GM23338 (cell line): ENCODE data around the gene PCMT1. TPM values are rescaled to one million over a fixed set of nuclear protein-coding genes. Genes with fewer than 3 reads are reported as not detected.

Experiments
- ATAC-seq: fragments of 200-7000 bp; cut with Tn5 transposase; 3 replicates; pipeline ENCODE4 v1.9.1; 2020
- DNase-seq: peaks from one replicate; pipeline ENCODE4 v3.0.0-alpha.2; 2015; ENCODE audit warnings: low spot score
- H2AFZ ChIP-seq: fragments of 200-600 bp; sonication (generic); 2 replicates; pipeline ENCODE4 v1.8.0; 2016; ENCODE audit warnings: antibody characterized with exemption, mild to moderate bottlenecking, moderate library complexity
- H3F3A ChIP-seq: fragments of 200-600 bp; sonication (generic); replicated peaks from 2 replicates; pipeline ENCODE4 v1.8.0; 2017; ENCODE audit warnings: antibody characterized with exemption, mixed run types, low read depth
- H3K27ac ChIP-seq: fragments of 200-600 bp; sonication (generic); 2 replicates; pipeline ENCODE4 v1.6.1; 2016; ENCODE audit warnings: low read depth
- H3K27me3 ChIP-seq: fragments of 200-600 bp; sonication (generic); 2 replicates; pipeline ENCODE4 v1.8.0; 2016; ENCODE audit warnings: mild to moderate bottlenecking, mixed run types, moderate library complexity; ENCODE audit not compliant: insufficient read depth
- H3K36me3 ChIP-seq: fragments of 200-600 bp; sonication (generic); 2 replicates; pipeline ENCODE4 v1.8.0; 2016; ENCODE audit warnings: mild to moderate bottlenecking; ENCODE audit not compliant: insufficient read depth
- H3K4me1 ChIP-seq: fragments of 200-600 bp; sonication (generic); 2 replicates; pipeline ENCODE4 v1.8.0; 2016; ENCODE audit warnings: mild to moderate bottlenecking, moderate library complexity; ENCODE audit not compliant: insufficient read depth
- H3K4me2 ChIP-seq: fragments of 200-600 bp; sonication (generic); 2 replicates; pipeline ENCODE4 v1.7.1; 2017; ENCODE audit warnings: mixed run types
- H3K4me3 ChIP-seq: fragments of 200-600 bp; sonication (generic); 2 replicates; pipeline ENCODE4 v1.6.1; 2016; ENCODE audit warnings: mixed run types
- H3K79me2 ChIP-seq: fragments of 200-600 bp; sonication (generic); replicated peaks from 2 replicates; pipeline ENCODE4 v1.8.0; 2017; ENCODE audit warnings: mild to moderate bottlenecking; ENCODE audit not compliant: insufficient read depth
- H3K9me2 ChIP-seq: fragments of 200-600 bp; sonication (generic); 2 replicates; pipeline ENCODE4 v1.8.0; 2017; ENCODE audit not compliant: insufficient read depth
- H4K20me1 ChIP-seq: fragments of 200-600 bp; sonication (generic); replicated peaks from 2 replicates; pipeline ENCODE4 v1.8.0; 2017; ENCODE audit warnings: mild to moderate bottlenecking; ENCODE audit not compliant: insufficient read depth
- H3K27ac Mint-ChIP-seq: 2 replicates; pipeline ENCODE4 v1.8.0; 2020; ENCODE audit warnings: inconsistent platforms, mild to moderate bottlenecking, moderate library complexity, mixed read lengths
- H3K27me3 Mint-ChIP-seq: 3 replicates; pipeline ENCODE4 v1.8.0; 2022; ENCODE audit warnings: low read depth, mild to moderate bottlenecking, moderate library complexity, mixed read lengths, inconsistent platforms; ENCODE audit not compliant: insufficient read depth, poor library complexity
- H3K36me3 Mint-ChIP-seq: 3 replicates; pipeline ENCODE4 v1.8.0; 2021; ENCODE audit warnings: low read depth, mild to moderate bottlenecking, inconsistent platforms, moderate library complexity, mixed read lengths
- H3K4me1 Mint-ChIP-seq: 3 replicates; pipeline ENCODE4 v1.8.0; 2020; ENCODE audit warnings: mild to moderate bottlenecking, inconsistent platforms, mixed read lengths
- H3K4me3 Mint-ChIP-seq: 3 replicates; pipeline ENCODE4 v1.8.0; 2021; ENCODE audit warnings: moderate library complexity, mild to moderate bottlenecking, inconsistent platforms, mixed read lengths
- H3K9me3 Mint-ChIP-seq: 3 replicates; pipeline ENCODE4 v1.8.0; 2020; ENCODE audit warnings: moderate library complexity, mild to moderate bottlenecking, inconsistent platforms, mixed read lengths
- CREB1 ChIP-seq: fragments of 250-450 bp; sonication (Bioruptor Pico); IDR thresholded peaks from 2 replicates; pipeline ENCODE4 v1.5.0; 2020; ENCODE audit warnings: low read depth, mild to moderate bottlenecking, moderate library complexity
- CTCF ChIP-seq, 2 experiments: fragments of 200-600 bp in 1 of 2; sonication (generic) in 1 of 2; conservative IDR thresholded peaks; 2 replicates each; pipeline versions ENCODE4 v1.5.1 to v1.6.1; 2016 to 2017; ENCODE audit warnings: antibody characterized with exemption in 2 of 2, low read depth in 2 of 2, mild to moderate bottlenecking in 2 of 2, moderate library complexity in 1 of 2
- ETS1 ChIP-seq: IDR thresholded peaks from 2 replicates; pipeline ENCODE4 v1.6.1; 2016; ENCODE audit warnings: antibody characterized with exemption
- EZH2 ChIP-seq: fragments of 200-600 bp; sonication (generic); IDR thresholded peaks from one replicate; pipeline ENCODE4 v1.8.0; 2017; ENCODE audit warnings: antibody characterized with exemption, mild to moderate bottlenecking, low read depth; ENCODE audit not compliant: unreplicated experiment
- EZH2phosphoT487 ChIP-seq: fragments of 200-600 bp; sonication (generic); IDR thresholded peaks from one replicate; pipeline ENCODE4 v1.8.1; 2018; ENCODE audit warnings: antibody characterized with exemption; ENCODE audit not compliant: unreplicated experiment
- JUNB ChIP-seq: IDR thresholded peaks from one replicate; pipeline ENCODE4 v1.6.1; 2016; ENCODE audit warnings: antibody characterized with exemption; ENCODE audit not compliant: unreplicated experiment
- NANOG ChIP-seq: IDR thresholded peaks from 2 replicates; pipeline ENCODE4 v1.6.1; 2016; ENCODE audit warnings: antibody characterized with exemption, borderline replicate concordance
- POLR2AphosphoS5 ChIP-seq: IDR thresholded peaks from 2 replicates; pipeline ENCODE4 v1.6.1; 2016; ENCODE audit warnings: antibody characterized with exemption, low read depth
- REST ChIP-seq: IDR thresholded peaks from one replicate; pipeline ENCODE4 v1.6.1; 2018; ENCODE audit warnings: antibody characterized with exemption; ENCODE audit not compliant: unreplicated experiment
- STAT1 ChIP-seq: IDR thresholded peaks from one replicate; pipeline ENCODE4 v1.6.1; 2016; ENCODE audit warnings: antibody characterized with exemption; ENCODE audit not compliant: unreplicated experiment
- ZNF114 ChIP-seq: fragments of 250-450 bp; sonication (Bioruptor Pico); IDR thresholded peaks from 2 replicates; pipeline ENCODE4 v1.5.0; 2020; ENCODE audit warnings: mild to moderate bottlenecking, moderate library complexity
- ZNF331 ChIP-seq: fragments of 250-450 bp; sonication (Bioruptor Pico); IDR thresholded peaks from 2 replicates; pipeline ENCODE4 v1.5.0; 2020; ENCODE audit warnings: low read depth, mild to moderate bottlenecking, moderate library complexity
- ZNF462 ChIP-seq: fragments of 250-450 bp; sonication (Bioruptor Pico); IDR thresholded peaks from 2 replicates; pipeline ENCODE4 v1.5.0; 2020; ENCODE audit warnings: mild to moderate bottlenecking, moderate library complexity
- polyA plus RNA-seq: library from polyadenylated mRNA; unstranded; fragments of >200 nt; fragmentation: Nextera tagmentation; extraction: Ambion mirVana; gene quantifications from 2 replicates; pipeline ENCODE4 v1.2.1, GENCODE V29; 2016
- total RNA-seq: library from RNA; depleted of rRNA; stranded (reverse); fragments of >200 nt; shearing (Covaris generic); gene quantifications from 2 replicates; pipeline ENCODE4 v1.2.3, GENCODE V29; 2014

PCMT1 gene
- total and polyA plus RNA-seq, 2 experiments from 2014 or later = 87.6 to 168 TPM

GRCh38 chr6:149728499-149729234, 20.9 kb upstream of the PCMT1 start:
- Mint-ChIP-seq H3K27ac (no peak overlapping the region), H3K9me3 (no peaks in the 10 kb centered on the region), H3K4me3 (no peak overlapping the region), H3K4me1 (no peaks in the 10 kb centered on the region), H3K36me3 (peaks cover 62% of the 10 kb centered on the region), H3K27me3 (no peaks in the 10 kb centered on the region)
- H4K20me1 ChIP-seq = no peaks in the 10 kb centered on the region; the same call in 1 of the 2 replicates
- peaks cover 53% of the 10 kb centered on the region for H3K36me3 ChIP-seq
- no peak for DNase-seq
- H3K27me3 ChIP-seq = no peaks in the 10 kb centered on the region
- no peaks in the 10 kb centered on the region for H3K9me2 ChIP-seq
- TF ChIP-seq ZNF462 (CRISPR knock-in tag) = no peak
- TF ChIP-seq REST = no peak
- TF ChIP-seq EZH2phosphoT487 = no peak
- TF ChIP-seq POLR2AphosphoS5 = no peak
- no peak for TF ChIP-seq ZNF331 (CRISPR knock-in tag)
- TF ChIP-seq ETS1 = no peak
- no peak for TF ChIP-seq STAT1
- no peak for TF ChIP-seq EZH2
- no peak for TF ChIP-seq CTCF (conservative IDR thresholded peaks at IDR 0.05; ENCODE audit: low read depth in 2 of 2)
- TF ChIP-seq NANOG = no peak
- no peak for TF ChIP-seq CREB1 (CRISPR knock-in tag)
- TF ChIP-seq ZNF114 = no peak
- no peak for TF ChIP-seq JUNB
- no peaks in the 10 kb centered on the region for H3K4me1 ChIP-seq
- ATAC-seq = no peak
- 0 out of 2 replicates have a peak overlapping the region, but pooled peaks have one; percentile 32 for H3K27ac ChIP-seq
- no peak overlapping the region for H3K4me2 ChIP-seq
- no peak overlapping the region for H2AFZ ChIP-seq
- peaks cover 6% of the 10 kb centered on the region for H3F3A ChIP-seq
- H3K79me2 ChIP-seq = no peaks in the 10 kb centered on the region
- H3K4me3 ChIP-seq = no peak overlapping the region
